ENCODE data around the gene AP1B1. TPM values are rescaled to one million over a fixed set of nuclear protein-coding genes. Genes with fewer than 3 reads are reported as not detected.
"Not testable (repeated sequence)": the region's sequence is repeated elsewhere in the genome, so short reads cannot be mapped to it uniquely, and the experiment has no call there.

The AP1B1 gene
- total and polyA plus RNA-seq, 2 donors (not counting 1 experiment from before 2014, with no cell fraction given): 139 to 174 TPM

DNA sequence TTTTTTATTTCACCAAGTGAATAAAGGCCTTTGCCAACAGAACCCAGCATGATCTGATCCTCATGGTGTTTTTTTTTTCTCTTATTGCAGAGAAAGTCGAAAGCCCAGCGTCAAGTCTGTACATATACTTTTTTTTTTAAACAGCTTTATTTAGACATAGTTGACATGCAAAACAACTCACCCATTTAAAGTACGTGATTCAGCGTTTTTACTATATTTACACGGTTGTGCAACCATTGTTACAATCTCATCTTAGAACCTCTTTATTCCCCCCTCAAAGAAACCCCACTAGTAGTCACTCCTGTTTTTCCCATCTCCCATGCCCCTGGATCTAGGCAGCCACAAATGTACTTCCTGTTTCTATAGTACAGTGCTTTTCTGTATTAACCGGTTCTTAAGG, 20.6 kb upstream of the AP1B1 start:
- intact Hi-C loops (cut with micrococcal nuclease): no loop called here
- H3K4me3 Mint-ChIP-seq: no peak overlapping the region

DNA sequence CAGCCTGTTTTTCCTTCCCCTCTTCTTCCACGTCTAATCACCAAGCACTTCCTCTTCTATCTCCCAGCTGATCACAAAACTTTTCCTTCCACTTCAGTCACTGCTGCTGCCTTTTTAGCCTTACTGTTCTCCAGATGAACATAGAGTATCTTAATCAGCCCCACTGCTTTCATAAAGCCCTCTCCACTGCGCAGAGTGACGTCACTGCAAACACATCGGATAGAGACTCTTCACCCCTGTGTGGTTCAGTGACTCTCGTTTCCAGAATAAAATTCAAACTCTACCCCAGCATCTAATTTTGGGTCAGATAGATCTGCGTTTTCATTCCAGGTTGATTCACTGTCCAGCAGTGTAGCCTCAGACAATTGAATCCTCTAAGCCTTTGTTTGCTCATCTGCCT, 13.2 kb upstream of the AP1B1 start:
- H3K4me3 Mint-ChIP-seq; DNase-seq; H3K4me1 ChIP-seq (ENCODE audit: control insufficient read depth in 2 of 2, insufficient read depth in 2 of 2, low read length in 2 of 2); H3K4me2 ChIP-seq (replicated peaks; ENCODE audit: low read depth, low read length, poor library complexity, severe bottlenecking); H3K9me3 Mint-ChIP-seq (ENCODE audit: insufficient read depth); H3K79me2 ChIP-seq (ENCODE audit: control insufficient read depth, insufficient read depth, low read length); intact Hi-C loops (cut with micrococcal nuclease); H3K36me3 ChIP-seq (replicated peaks in 1 of 2; ENCODE audit: control extremely low read depth in 1 of 2, control insufficient read depth in 1 of 2, extremely low read depth in 1 of 2, insufficient read depth in 2 of 2, low read length in 1 of 2); CTCF ChIA-PET; H3K9ac ChIP-seq (ENCODE audit: low read length); POLR2A ChIA-PET; H2AFZ ChIP-seq (ENCODE audit: insufficient read depth, low read depth, low read length, poor library complexity, severe bottlenecking); H3K4me3 ChIP-seq (ENCODE audit: control extremely low read depth in 1 of 5, extremely low read depth in 1 of 5, insufficient read depth in 1 of 5, low read depth in 2 of 5, low read length in 4 of 5); H3K27ac ChIP-seq (ENCODE audit: low read length in 2 of 2); H3K9me3 ChIP-seq (ENCODE audit: control extremely low read depth in 1 of 3, control insufficient read depth in 2 of 3, insufficient read depth in 1 of 3, low read length in 2 of 3); H3K4me1 Mint-ChIP-seq; H4K20me1 ChIP-seq (ENCODE audit: control insufficient read depth, insufficient read depth, low read length, poor library complexity, severe bottlenecking); H3K27ac Mint-ChIP-seq; ATAC-seq (ENCODE audit: low read depth); H3K27me3 ChIP-seq (replicated peaks in 1 of 4; ENCODE audit: control extremely low read depth in 1 of 4, control insufficient read depth in 3 of 4, insufficient read depth in 4 of 4, low read length in 3 of 4): not testable (repeated sequence)
- peaks cover 16% of the 10 kb centered on the region for H3K27me3 Mint-ChIP-seq
- WGBS (ENCODE audit: insufficient coverage): 71% methylated on average over 4 of the region's 6 CpGs

More for the DNA sequence above, 20.6 kb upstream of the AP1B1 start:
- Histone ChIP-seq H2AFZ (ENCODE audit: insufficient read depth, low read depth, low read length, poor library complexity, severe bottlenecking) (no peak overlapping the region), H3K79me2 (ENCODE audit: control insufficient read depth, insufficient read depth, low read length) (no peaks in the 10 kb centered on the region), H3K4me3 (ENCODE audit: control extremely low read depth in 1 of 5, extremely low read depth in 1 of 5, insufficient read depth in 1 of 5, low read depth in 2 of 5, low read length in 4 of 5) (no peak overlapping the region), H4K20me1 (ENCODE audit: control insufficient read depth, insufficient read depth, low read length, poor library complexity, severe bottlenecking) (no peaks in the 10 kb centered on the region), H3K4me2 (replicated peaks; ENCODE audit: low read depth, low read length, poor library complexity, severe bottlenecking) (no peak overlapping the region), H3K27ac (ENCODE audit: low read length in 2 of 2) (no peak overlapping the region), H3K9me3 (ENCODE audit: control extremely low read depth in 1 of 3, control insufficient read depth in 2 of 3, insufficient read depth in 1 of 3, low read length in 2 of 3) (no peaks in the 10 kb centered on the region), H3K36me3 (replicated peaks in 1 of 2; ENCODE audit: control extremely low read depth in 1 of 2, control insufficient read depth in 1 of 2, extremely low read depth in 1 of 2, insufficient read depth in 2 of 2, low read length in 1 of 2) (no peaks in the 10 kb centered on the region), H3K27me3 (replicated peaks in 1 of 4; ENCODE audit: control extremely low read depth in 1 of 4, control insufficient read depth in 3 of 4, insufficient read depth in 4 of 4, low read length in 3 of 4) (no peaks in the 10 kb centered on the region), H3K9ac (ENCODE audit: low read length) (no peak overlapping the region), H3K4me1 (ENCODE audit: control insufficient read depth in 2 of 2, insufficient read depth in 2 of 2, low read length in 2 of 2) (peaks cover 27 to 32% of the 10 kb centered on the region in 2 donors)
- DNase-seq (no peak), ATAC-seq (ENCODE audit: low read depth) (no peak)
- Mint-ChIP-seq H3K4me1 (peaks cover 30% of the 10 kb centered on the region), H3K9me3 (ENCODE audit: insufficient read depth) (no peaks in the 10 kb centered on the region), H3K27me3 (no peaks in the 10 kb centered on the region), H3K27ac (no peak overlapping the region)
- TF ChIP-seq EZH2 (IDR thresholded peaks at IDR 0.05; ENCODE audit: borderline replicate concordance, insufficient read depth, low read depth, low read length, poor library complexity, severe bottlenecking): no peak
- TF ChIP-seq CTCF (IDR thresholded peaks at IDR 0.05): no peak
- POLR2A ChIA-PET: no interaction called here
- CTCF ChIA-PET: no interaction called here
- 43% methylated on average over 3 of the region's 6 CpGs for WGBS (ENCODE audit: insufficient coverage)

All from B cell (primary cell).